GM18909 (cell line): ENCODE data around the gene ITIH6.
"Not testable (repeated sequence)": the region's sequence is repeated elsewhere in the genome, so short reads cannot be mapped to it uniquely, and the experiment has no call there.

Experiments
- ATAC-seq: cut with Tn5 transposase; IDR thresholded peaks from one replicate; pipeline ENCODE4 v1.9.1; 2021; ENCODE audit warnings: mild to moderate bottlenecking; ENCODE audit not compliant: unreplicated experiment, poor library complexity

The ITIH6 gene, protein sequence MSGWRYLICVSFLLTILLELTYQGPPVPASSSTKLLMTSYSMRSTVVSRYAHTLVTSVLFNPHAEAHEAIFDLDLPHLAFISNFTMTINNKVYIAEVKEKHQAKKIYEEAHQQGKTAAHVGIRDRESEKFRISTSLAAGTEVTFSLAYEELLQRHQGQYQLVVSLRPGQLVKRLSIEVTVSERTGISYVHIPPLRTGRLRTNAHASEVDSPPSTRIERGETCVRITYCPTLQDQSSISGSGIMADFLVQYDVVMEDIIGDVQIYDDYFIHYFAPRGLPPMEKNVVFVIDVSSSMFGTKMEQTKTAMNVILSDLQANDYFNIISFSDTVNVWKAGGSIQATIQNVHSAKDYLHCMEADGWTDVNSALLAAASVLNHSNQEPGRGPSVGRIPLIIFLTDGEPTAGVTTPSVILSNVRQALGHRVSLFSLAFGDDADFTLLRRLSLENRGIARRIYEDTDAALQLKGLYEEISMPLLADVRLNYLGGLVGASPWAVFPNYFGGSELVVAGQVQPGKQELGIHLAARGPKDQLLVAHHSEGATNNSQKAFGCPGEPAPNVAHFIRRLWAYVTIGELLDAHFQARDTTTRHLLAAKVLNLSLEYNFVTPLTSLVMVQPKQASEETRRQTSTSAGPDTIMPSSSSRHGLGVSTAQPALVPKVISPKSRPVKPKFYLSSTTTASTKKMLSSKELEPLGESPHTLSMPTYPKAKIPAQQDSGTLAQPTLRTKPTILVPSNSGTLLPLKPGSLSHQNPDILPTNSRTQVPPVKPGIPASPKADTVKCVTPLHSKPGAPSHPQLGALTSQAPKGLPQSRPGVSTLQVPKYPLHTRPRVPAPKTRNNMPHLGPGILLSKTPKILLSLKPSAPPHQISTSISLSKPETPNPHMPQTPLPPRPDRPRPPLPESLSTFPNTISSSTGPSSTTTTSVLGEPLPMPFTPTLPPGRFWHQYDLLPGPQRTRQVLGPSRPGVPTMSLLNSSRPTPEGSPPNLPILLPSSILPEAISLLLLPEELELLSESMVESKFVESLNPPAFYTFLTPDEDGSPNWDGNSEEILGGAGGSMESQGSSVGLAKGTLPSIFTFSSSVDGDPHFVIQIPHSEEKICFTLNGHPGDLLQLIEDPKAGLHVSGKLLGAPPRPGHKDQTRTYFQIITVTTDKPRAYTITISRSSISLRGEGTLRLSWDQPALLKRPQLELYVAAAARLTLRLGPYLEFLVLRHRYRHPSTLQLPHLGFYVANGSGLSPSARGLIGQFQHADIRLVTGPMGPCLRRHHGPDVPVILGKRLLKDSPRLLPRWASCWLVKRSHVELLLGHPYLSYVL

DNA sequence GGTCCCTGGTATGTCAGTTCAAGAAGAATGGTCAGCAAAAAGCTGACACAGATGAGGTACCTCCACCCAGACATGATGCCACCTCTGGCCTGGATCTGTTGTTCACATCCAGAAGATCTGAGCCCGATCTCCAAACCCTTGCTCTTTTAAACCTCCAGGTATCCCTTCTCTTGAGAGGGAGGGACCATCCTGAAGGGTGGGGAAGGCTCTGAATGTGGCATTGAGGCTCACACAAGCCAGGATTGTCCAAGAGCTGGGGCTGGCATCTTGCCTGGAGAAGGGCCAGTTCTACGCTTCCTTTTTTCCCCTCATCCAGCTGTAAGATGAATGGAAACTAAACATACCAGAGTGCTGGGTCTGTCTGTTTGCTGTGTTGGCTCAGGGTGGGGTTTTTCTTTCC is at the start of gene ITIH6:
TSS of gene ITIH6 (minus strand) at position 119 of the 400 bp plus-strand sequence. CDS start at position 74, 45 bp downstream.
- ATAC-seq = no peak

DNA sequence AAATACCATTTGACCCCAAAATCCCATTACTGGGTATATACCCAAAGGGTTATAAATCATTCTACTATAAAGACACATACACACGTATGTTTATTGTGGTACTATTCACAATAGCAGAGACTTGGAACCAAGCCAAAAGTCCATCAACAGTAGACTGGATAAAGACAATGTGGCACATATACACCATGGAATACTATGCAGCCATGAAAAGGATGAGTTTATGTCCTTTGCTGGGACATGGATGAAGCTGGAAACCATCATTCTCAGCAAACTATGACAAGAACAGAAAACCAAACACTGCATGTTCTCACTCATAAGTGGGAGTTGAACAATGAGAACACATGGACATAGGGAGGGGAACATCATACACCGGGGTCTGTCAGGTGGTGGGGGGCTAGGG is 49.6 kb upstream of the ITIH6 start:
- not testable (repeated sequence) for ATAC-seq

DNA sequence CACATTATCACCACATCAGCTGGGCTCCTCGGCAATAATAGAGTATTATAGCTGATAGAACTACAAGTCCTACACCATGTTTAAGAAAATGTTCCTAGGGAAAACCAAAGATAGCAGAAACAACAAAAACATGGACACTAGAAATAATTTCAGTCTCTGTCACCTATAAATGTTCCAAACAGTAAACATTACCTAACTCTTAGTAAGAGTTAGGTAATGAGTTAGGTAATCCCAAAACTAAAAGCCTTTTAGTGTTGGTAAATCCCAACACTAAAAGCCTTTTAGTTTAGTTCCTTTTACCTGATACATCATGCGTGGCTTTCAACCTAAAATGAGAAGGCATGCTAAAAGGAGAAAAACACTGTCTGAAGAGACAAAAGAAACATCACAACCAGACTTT is 45.0 kb upstream of the ITIH6 start:
- no peak for ATAC-seq

DNA sequence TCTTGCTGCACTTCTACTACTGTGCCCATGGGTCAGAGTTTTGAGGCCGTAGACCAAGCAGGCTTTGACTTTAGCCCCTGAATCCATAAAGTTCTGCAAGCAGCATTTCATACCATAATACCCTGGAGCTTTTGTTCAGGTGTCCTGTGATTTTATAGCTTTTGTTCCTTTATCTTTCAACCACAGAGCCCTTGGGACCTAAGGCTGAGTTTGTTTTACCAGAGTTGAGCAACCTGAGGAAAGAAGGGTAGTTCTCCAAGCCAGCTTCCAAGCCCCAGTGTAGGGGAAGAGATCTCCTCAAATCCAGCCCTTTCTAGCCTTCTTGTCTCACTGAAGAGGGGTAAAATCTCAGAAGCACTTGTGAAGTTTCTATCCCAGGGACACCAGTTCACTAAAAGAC is 44.6 kb upstream of the ITIH6 start:
- no peak for ATAC-seq

DNA sequence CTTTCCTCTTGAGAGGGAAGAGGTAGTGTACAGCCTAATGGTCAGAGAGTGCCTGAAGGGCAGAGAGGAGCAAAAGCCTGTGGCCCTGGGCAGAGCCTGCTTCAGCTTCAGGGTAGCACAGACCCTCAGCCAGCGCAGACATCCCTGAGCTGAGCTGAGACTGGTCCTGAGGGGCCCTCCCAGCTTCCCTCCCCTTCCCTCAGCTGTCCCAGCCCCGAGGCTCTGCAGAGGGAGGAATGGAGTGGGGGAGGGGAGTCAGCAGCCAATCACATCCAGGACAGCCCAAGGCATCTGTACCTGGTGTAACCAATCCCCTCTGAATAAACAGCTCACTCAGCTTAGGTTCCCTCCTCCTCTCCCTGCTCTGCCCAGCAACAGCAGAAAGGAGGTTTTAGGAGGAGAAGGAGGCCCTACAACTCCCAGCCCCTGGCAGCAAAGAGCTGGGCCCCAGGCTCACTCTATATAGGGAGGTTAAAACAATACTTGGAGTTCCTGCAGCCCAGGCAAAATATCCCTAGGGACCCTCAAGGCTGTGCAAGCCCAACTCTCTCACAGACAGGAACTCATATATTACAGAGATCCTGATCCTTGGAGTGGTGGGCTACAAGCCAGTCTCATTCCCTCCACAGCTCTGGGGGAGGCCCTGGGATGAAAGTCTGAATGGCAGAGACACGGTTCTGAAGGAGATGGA is 43.3 kb upstream of the ITIH6 start:
- ATAC-seq = not testable (repeated sequence)

DNA sequence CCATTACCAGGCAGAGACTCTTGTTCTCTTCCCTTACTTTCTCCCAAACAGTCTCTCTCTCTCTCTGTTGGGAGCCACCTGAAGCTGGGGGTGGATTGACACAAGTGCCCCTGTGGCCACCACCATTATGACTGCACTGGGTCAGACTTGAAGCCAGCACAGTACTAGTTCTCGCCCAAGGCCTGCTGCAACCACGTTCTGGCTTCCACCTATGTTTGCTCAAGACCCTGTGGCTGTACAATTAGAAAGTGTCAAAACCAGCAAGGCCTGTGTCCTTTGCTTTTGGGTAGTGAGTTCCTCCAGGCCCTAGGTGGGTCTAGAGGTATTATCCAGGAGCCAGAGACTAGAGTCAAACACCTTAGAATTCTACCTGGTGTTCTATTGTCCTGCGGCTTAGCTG is 40.5 kb upstream of the ITIH6 start:
- no peak for ATAC-seq

DNA sequence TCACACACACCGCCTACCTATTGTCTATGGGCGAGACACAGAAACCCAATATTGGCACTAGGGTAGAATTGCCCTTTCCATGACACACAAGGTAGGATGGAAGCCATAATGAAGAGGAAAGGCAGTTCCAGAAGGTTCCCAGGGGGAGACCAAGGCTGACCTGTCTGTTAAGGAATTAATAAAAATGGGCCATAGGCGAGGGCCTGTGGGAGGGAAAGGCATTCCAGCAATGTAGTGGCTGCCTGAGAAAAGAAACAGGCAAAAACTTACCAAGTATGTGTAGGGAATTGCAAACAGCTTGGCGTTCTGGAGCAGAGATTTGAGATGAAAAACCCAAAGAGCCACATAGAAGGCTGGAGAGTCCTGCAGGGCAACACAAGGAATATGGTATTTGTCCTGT is 28.5 kb upstream of the ITIH6 start:
- ATAC-seq = no peak

DNA sequence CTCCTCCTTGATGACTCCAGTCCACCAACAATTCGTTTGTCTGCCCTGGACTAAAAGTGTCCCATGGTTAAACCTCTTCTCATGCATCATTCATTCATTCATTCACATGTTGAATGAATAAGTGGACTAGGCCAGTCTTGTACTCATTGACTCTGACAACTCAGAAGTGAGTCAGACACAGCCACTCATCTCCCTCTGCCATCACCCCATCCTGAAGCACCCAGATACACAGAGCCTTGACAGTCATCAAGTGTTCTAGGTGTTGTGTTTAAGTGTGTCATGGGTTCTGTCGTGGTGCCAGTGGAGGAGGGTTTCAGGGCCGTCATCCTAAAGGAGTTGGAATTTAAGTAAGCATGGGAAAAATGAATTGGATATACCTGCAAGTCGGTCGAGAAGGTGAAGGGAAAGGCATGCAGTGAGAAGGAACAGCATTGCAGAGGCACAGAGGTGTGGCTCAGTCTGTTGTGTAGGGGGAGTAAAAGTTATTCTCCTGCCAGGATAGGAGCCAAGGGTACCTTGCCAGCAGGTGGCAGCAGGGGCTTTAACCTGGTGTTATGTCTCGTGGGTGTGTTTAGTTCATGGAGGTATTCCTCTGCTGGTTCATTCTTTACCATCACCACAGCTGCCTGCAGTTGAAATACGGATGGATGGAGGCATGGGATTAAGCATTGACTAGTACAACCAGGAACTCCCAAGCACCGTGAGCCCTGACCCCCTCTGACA is 27.8 kb upstream of the ITIH6 start:
- ATAC-seq = no peak

DNA sequence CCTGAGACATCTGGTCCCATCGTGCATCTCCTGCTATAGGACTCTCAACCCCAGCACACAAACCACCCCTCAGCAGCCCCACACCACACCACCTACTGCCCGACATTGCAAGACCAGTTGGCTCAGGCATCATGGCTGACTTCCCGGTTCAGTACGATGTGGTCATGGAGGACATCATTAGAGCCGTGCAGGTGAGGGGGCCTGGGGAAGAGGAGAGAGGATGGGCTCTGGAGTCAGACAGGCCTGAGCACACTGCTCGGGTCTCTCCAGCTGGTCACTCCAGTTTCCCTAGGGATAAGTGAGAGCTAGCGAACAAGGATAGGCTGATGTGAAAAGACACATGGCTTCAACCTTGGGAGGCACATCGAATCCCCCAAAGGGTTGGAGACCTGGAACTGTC is 26.7 kb upstream of the ITIH6 start:
- ATAC-seq = no peak

DNA sequence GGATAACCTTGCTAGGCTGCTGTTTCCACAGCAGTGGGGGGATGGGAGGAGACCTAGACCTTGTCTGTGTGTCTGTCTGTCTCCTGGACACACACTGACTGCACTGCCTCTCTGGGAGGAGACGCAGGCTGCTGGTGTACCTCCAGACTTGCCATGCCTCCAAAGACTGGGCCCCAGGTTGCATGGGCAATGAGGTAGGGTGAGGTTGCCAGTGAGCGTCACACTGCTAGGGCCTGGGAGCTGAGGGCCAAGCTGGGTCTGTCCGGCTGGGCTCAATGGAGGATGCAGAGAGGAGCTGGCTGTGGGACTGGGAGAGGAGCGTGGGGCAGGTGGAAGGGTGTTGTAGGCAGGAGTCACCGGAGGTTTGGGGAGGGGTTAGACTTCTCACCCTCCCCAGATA is 26.1 kb upstream of the ITIH6 start:
- ATAC-seq = no peak

DNA sequence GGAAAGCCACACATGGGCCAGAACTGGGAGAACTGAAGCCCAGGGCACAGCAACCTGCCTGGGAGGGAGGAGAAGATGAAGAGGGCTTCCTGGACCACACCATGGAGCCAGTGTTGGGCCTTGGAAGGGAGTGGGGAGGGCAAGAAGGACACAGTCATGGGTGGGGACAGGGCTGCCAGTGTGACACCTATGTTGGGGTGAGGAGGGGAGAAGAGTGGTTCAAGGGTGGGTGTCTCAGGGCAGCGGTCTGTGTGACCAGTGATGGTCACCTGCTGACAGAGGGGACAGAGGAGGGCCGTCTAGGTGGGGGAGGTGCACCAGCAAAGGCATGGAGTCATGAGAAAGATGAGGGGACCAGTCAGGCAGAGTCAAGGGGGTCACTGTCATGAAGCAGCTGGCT is 23.3 kb upstream of the ITIH6 start:
- no peak for ATAC-seq

DNA sequence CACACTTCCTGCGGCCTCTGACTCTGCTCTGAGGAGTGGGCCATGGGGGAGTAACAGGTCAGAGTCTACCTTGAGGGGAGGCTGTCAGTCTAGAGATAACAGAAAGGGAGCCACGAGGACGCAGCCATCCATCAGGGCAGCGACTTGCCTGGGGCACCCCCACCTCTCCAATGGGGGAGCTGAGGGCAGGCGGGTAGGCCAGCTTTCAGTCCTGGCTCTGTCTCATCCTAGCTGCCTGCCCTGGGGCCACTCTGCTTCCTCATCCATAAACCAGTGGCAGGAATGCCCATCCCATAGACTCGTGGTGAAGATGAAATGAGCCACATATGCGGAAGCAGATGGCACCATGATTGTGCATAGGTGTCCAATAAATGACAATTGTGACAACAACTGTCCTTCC is 22.7 kb upstream of the ITIH6 start:
- ATAC-seq = no peak

DNA sequence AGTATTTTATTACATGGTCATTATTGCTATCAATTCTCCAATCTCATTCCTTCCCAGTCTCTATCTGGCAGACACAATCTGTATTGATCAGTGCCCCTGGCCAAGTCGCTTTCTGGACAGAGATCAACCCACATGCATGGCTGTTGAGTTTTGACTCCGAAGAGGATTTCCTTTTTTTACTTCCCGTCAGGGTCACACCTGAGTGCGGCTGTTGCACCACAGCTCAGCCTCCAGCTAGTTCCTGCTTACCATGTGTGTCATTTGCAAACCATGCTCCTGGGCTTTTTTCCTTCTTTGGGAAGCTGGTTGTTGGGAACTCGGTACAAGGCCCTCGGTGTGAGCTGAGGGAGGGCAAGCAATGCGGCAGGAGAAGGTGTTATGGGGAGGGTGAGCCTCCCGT is 21.1 kb upstream of the ITIH6 start:
- no peak for ATAC-seq

DNA sequence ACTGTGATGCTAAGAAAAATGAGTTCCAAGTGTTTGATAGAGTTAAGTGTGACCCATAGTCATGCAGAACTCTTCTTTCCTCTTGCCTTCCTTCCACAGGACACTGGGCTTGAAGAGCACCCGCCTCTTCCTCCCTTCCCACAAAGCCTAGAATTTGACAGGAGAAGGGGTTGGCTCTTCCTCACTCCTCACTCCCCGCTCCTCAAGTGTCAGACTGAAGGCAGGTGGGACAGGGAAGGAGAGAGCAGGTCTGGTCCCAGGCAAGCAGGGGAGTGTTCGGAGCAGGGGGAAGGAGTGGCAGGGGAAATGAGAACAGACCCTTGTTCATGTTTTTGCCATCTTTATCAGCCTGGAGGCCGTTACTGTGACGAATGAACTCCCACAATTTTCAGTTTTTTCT is 20.2 kb upstream of the ITIH6 start:
- no peak for ATAC-seq

DNA sequence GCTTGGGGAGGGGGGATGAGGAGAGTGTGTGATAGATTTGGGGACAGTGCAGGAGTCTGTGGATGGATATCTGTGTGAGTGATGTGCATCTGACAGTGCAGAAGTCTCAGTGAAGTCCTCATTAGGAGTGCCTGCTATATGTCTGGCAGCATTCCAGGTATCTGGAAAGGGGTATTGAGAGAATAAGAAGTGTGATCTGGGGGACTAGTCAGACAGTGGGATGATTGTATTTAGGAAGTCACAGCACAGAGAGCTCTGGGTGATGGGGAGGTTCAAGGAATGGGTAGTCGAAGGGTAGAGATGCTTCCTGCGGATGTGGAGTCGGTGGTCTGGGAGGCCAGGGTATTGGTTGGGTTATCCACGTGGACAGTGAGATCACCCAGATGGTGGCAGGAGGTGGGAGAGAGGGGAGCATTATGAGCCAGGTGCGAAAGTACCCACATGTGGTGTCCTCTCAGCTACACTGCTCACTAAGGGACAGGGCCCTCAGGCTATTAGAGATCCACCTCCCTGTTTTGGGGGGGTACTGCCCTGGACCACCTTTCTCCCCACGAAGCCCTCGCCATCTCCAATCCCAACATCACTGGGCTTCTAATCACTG is 19.3 kb upstream of the ITIH6 start:
- no peak for ATAC-seq

DNA sequence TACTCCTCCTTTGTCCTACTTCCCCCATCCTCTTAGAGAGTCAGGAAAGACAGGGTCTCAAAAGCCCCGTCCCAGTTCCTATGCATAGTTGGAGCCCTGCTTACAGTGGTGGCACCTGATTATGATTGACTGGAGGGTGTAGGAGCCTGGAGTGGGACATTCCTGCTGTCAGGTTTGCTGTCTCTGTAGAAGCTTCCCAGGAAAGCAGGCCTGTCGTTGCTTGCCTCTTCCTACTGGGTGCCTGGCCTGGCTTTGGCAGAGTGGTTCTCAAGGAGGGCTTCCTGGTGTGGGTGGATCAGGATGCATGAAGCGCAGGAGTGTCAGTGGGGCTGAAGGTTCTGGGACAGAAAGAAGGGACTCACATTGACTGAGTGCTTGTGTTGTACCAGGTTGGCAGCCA is 14.3 kb upstream of the ITIH6 start:
- ATAC-seq = no peak

DNA sequence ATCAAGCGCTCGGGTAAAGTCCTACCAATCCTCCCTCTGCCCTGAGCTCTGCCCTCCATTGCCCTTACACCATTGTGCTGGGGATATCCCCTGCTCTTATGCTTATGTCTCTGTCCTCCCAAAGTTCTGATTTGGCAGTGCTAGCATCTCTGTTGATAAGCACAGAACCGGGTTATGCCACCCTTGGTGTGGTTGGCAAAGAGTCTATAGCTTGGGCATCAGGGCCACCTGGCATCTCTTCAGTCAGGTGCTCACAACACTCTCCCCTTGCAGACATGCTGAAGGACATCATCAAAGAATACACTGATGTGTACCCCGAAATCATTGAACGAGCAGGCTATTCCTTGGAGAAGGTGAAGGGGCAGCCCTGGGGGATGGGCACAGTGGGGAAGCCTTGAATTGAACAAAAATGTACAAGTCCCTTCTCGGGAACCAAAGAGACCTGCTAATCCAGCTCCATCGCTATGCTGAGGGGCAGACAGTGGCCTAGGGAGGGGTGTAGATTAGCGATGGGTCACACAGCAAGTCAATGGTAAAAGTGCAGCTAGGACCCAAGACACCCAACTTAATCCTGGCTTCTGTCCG is 13.3 kb upstream of the ITIH6 start:
- no peak for ATAC-seq

DNA sequence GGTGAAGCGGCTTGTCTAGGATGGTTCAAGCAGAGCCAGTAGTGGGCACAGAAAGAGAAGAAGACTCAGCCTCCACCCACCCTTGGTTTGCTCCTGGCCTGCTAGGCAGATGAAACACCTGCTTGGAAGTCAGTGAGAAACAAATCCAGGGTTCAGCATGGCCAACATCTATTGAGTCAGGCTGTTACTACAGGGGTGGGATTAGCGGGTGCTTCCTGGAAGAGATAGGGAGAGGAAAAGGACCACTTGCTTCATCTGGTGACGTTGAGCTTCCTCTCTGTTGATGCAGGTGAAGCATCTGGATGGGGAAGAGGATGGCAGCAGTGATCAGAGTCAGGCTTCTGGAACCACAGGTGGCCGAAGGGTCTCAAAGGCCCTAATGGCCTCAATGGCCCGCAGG is 12.5 kb upstream of the ITIH6 start:
- ATAC-seq = no peak
